H9 (cell line): ENCODE measurements around the gene PNMA1. TPM values are rescaled to one million over a fixed set of nuclear protein-coding genes. Genes with fewer than 3 reads are reported as not detected.

ENCODE experiments used
- DNase-seq: peaks from one replicate; pipeline ENCODE4 v3.0.0-alpha.2; 2017
- H2AFZ ChIP-seq: one replicate; pipeline ENCODE4 v1.6.1; 2013; ENCODE audit warnings: mild to moderate bottlenecking, low read length, control low read depth, moderate library complexity
- H2AK5ac ChIP-seq: 2 replicates; pipeline ENCODE4 v1.6.1; 2013; ENCODE audit warnings: low read length, control low read depth, mixed read lengths; ENCODE audit not compliant: insufficient read length
- H2BK120ac ChIP-seq: one replicate; pipeline ENCODE4 v1.6.1; 2013; ENCODE audit warnings: low read depth, mild to moderate bottlenecking, low read length, control low read depth, inconsistent platforms; ENCODE audit not compliant: poor library complexity, severe bottlenecking
- H2BK12ac ChIP-seq: 2 replicates; pipeline ENCODE4 v1.6.1; 2013; ENCODE audit warnings: low read length, control low read depth, mixed read lengths, low read depth; ENCODE audit not compliant: insufficient read length
- H2BK15ac ChIP-seq: 2 replicates; pipeline ENCODE4 v1.6.1; 2013; ENCODE audit warnings: low read depth, low read length, control low read depth
- H2BK20ac ChIP-seq: one replicate; pipeline ENCODE4 v1.6.1; 2013; ENCODE audit warnings: low read depth, mild to moderate bottlenecking, low read length, control low read depth, inconsistent platforms; ENCODE audit not compliant: poor library complexity, severe bottlenecking
- H2BK5ac ChIP-seq: 2 replicates; pipeline ENCODE4 v1.6.1; 2013; ENCODE audit warnings: low read length, control low read depth, mixed read lengths; ENCODE audit not compliant: insufficient read length
- H3K14ac ChIP-seq: 2 replicates; pipeline ENCODE4 v1.6.1; 2013; ENCODE audit warnings: low read length, control low read depth; ENCODE audit not compliant: insufficient read depth
- H3K18ac ChIP-seq: 2 replicates; pipeline ENCODE4 v1.6.1; 2013; ENCODE audit warnings: low read depth, mild to moderate bottlenecking, mixed read lengths, low read length, control low read depth; ENCODE audit not compliant: insufficient read length
- H3K23ac ChIP-seq: 2 replicates; pipeline ENCODE4 v1.6.1; 2013; ENCODE audit warnings: low read length, control low read depth, mixed read lengths, low read depth; ENCODE audit not compliant: insufficient read length
- H3K23me2 ChIP-seq: 2 replicates; pipeline ENCODE4 v1.6.1; 2013; ENCODE audit warnings: low read depth, mild to moderate bottlenecking, mixed read lengths, low read length, control low read depth; ENCODE audit not compliant: insufficient read length, poor library complexity, severe bottlenecking
- H3K27ac ChIP-seq: 2 replicates; pipeline ENCODE4 v1.5.1; 2013; ENCODE audit warnings: low read length, control low read depth, mixed read lengths, low read depth; ENCODE audit not compliant: insufficient read length
- H3K27me3 ChIP-seq: 2 replicates; pipeline ENCODE4 v1.6.1; 2013; ENCODE audit warnings: low read length, control low read depth, inconsistent platforms; ENCODE audit not compliant: insufficient read depth
- H3K4ac ChIP-seq: 2 replicates; pipeline ENCODE4 v1.6.1; 2013; ENCODE audit warnings: low read depth, mild to moderate bottlenecking, control low read depth, inconsistent platforms, low read length, moderate library complexity
- H3K4me1 ChIP-seq: 2 replicates; pipeline ENCODE4 v1.6.1; 2013; ENCODE audit warnings: low read length, control low read depth, inconsistent platforms; ENCODE audit not compliant: insufficient read depth
- H3K4me2 ChIP-seq: 2 replicates; pipeline ENCODE4 v1.6.1; 2013; ENCODE audit warnings: low read length, control low read depth, mixed read lengths; ENCODE audit not compliant: insufficient read length, insufficient read depth
- H3K56ac ChIP-seq: 2 replicates; pipeline ENCODE4 v1.6.1; 2013; ENCODE audit warnings: low read depth, mild to moderate bottlenecking, mixed read lengths, low read length, control low read depth; ENCODE audit not compliant: insufficient read length
- H3K79me1 ChIP-seq: 2 replicates; pipeline ENCODE4 v1.6.1; 2013; ENCODE audit warnings: low read depth, mild to moderate bottlenecking, moderate library complexity, low read length, control low read depth, inconsistent platforms; ENCODE audit not compliant: insufficient read depth, poor library complexity, severe bottlenecking
- H3K79me2 ChIP-seq: 2 replicates; pipeline ENCODE4 v1.6.1; 2013; ENCODE audit warnings: low read length, control low read depth, inconsistent platforms; ENCODE audit not compliant: insufficient read depth
- H3K9ac ChIP-seq: 2 replicates; pipeline ENCODE4 v1.6.1; 2013; ENCODE audit warnings: low read length, control low read depth, mixed read lengths; ENCODE audit not compliant: insufficient read length; ENCODE audit errors: extremely low read depth
- H3K9me3 ChIP-seq: one replicate; pipeline ENCODE4 v1.6.1; 2013; ENCODE audit warnings: low read depth, low read length, inconsistent platforms; ENCODE audit not compliant: control insufficient read depth
- H3T11ph ChIP-seq: one replicate; pipeline ENCODE4 v1.6.1; 2013; ENCODE audit warnings: mild to moderate bottlenecking, low read length, control low read depth, inconsistent platforms
- H4K20me1 ChIP-seq: one replicate; pipeline ENCODE4 v1.6.1; 2013; ENCODE audit not compliant: control insufficient read depth, insufficient read length, insufficient read depth
- H4K5ac ChIP-seq: 2 replicates; pipeline ENCODE4 v1.6.1; 2013; ENCODE audit warnings: low read depth, mild to moderate bottlenecking, mixed read lengths, low read length, control low read depth; ENCODE audit not compliant: insufficient read length
- H4K8ac ChIP-seq: replicated peaks from 2 replicates; pipeline ENCODE4 v1.6.1; 2013; ENCODE audit warnings: low read length, control low read depth, mixed read lengths, low read depth; ENCODE audit not compliant: insufficient read length
- H4K91ac ChIP-seq: 2 replicates; pipeline ENCODE4 v1.6.1; 2013; ENCODE audit warnings: low read depth, mild to moderate bottlenecking, moderate library complexity, mixed read lengths, low read length, control low read depth; ENCODE audit not compliant: insufficient read length
- H3K27ac Mint-ChIP-seq, 3 experiments: 2 replicates in 2 of 3; 3 replicates in 1 of 3; pipeline ENCODE4 v1.8.0; 2020 to 2021; ENCODE audit warnings: mixed read lengths in 3 of 3, mild to moderate bottlenecking in 1 of 3, moderate library complexity in 1 of 3
- H3K27me3 Mint-ChIP-seq: 2 replicates; pipeline ENCODE4 v1.8.0; 2021; ENCODE audit warnings: low read depth, mild to moderate bottlenecking, moderate library complexity, mixed read lengths
- H3K36me3 Mint-ChIP-seq, 3 experiments: 2 replicates in 2 of 3; 3 replicates in 1 of 3; pipeline ENCODE4 v1.8.0; 2020 to 2021; ENCODE audit warnings: low read depth in 3 of 3, mixed read lengths in 3 of 3; ENCODE audit not compliant: insufficient read depth in 1 of 3
- H3K4me1 Mint-ChIP-seq, 2 experiments: 2 replicates each; pipeline ENCODE4 v1.8.0; 2020; ENCODE audit warnings: mixed read lengths in 2 of 2
- H3K4me3 Mint-ChIP-seq, 2 experiments: 2 replicates in 1 of 2; 3 replicates in 1 of 2; pipeline ENCODE4 v1.8.0; 2020 to 2021; ENCODE audit warnings: mild to moderate bottlenecking in 2 of 2, mixed read lengths in 2 of 2, moderate library complexity in 1 of 2
- H3K9me3 Mint-ChIP-seq, 2 experiments: 2 replicates in 1 of 2; 3 replicates in 1 of 2; pipeline ENCODE4 v1.8.0; 2020; ENCODE audit warnings: mild to moderate bottlenecking in 2 of 2, mixed read lengths in 2 of 2, moderate library complexity in 1 of 2
- WGBS: extraction: QIAGEN DNeasy Blood & Tissue Kit; methylation state at CpG from one replicate; pipeline ENCODE4 v1.1.7; 2013; ENCODE audit warnings: missing lambda C conversion rate, low lambda C conversion rate, mixed read lengths; ENCODE audit not compliant: insufficient read length; ENCODE audit errors: extremely low coverage; 5-methylcytosine and 5-hydroxymethylcytosine counted together
- total RNA-seq: library from RNA; stranded (reverse); gene quantifications from 2 replicates; pipeline ENCODE4 v1.2.1, GENCODE V29; 2021
- TF ChIP-seq, protein P1 (sequence below): fragments of 200-600 bp; sonication (generic); conservative IDR thresholded peaks from 3 replicates; pipeline ENCODE4 v1.8.0; 2021; ENCODE audit warnings: antibody characterized with exemption, mild to moderate bottlenecking

PNMA1 gene
- total RNA-seq, 1 experiment from 2014 or later: 56.1 TPM

DNA sequence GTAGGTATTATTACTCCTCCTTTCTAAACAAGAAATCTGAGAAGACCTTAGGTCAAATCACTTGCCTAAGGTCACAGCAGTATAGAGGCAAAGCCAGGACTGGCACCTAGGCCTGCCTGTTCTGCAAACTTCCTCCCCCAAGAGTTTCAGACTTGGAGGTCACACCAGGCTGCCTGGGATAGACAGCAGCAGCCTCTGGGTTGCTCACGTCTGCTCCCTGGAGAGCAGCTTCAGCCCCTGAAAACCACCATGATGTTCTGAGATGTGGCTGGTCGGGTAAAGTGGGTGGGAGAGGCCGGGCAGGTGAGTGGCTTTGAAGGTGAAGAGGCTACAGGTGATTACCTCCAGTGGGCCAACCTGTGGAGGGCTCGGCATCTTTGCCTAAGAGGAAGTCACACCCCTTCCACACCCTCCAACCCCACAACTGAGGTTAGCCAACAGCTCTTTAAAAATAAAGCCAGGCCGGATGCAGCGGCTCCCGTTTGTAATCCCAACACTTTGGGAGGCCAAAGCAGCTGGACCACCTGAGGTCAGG is 37.0 kb upstream of the PNMA1 start:
- Histone ChIP-seq H3K23me2 (no peaks in the 10 kb centered on the region), H3K23ac (no peak overlapping the region), H2AFZ (no peak overlapping the region), H4K20me1 (peaks cover 2% of the 10 kb centered on the region), H3K4me2 (no peak overlapping the region), H2BK5ac (no peak overlapping the region), H2BK15ac (no peak overlapping the region), H3K9ac (no peak overlapping the region), H3K79me2 (peaks cover 4% of the 10 kb centered on the region; the same call in 1 of the 2 replicates), H4K91ac (no peak overlapping the region), H2AK5ac (no peak overlapping the region), H2BK12ac (no peak overlapping the region), H3K4me1 (peaks cover 6% of the 10 kb centered on the region; the same call in 1 of the 2 replicates), H3K27ac (no peak overlapping the region), H2BK120ac (no peak overlapping the region), H4K8ac (no peak overlapping the region), H3K56ac (no peak overlapping the region), H3K18ac (no peak overlapping the region), H3K14ac (no peak overlapping the region), H3K9me3 (no peaks in the 10 kb centered on the region), H3K27me3 (no peaks in the 10 kb centered on the region), H3K79me1 (no peaks in the 10 kb centered on the region), H4K5ac (no peak overlapping the region), H3K4ac (no peak overlapping the region), H2BK20ac (no peak overlapping the region), H3T11ph (no peak overlapping the region)
- Mint-ChIP-seq H3K4me1 (peaks cover 43 to 55% of the 10 kb centered on the region in 2 experiments), H3K27ac (no peak overlapping the region), H3K9me3 (no peaks in the 10 kb centered on the region; a peak in 1 of 5 replicates), H3K4me3 (no peak overlapping the region), H3K36me3 (no peaks in the 10 kb centered on the region), H3K27me3 (no peaks in the 10 kb centered on the region)
- peak; percentile 20 for DNase-seq
- WGBS: no CpG with 5 or more reads among the region's 7 CpGs
- TF ChIP-seq, protein P1, sequence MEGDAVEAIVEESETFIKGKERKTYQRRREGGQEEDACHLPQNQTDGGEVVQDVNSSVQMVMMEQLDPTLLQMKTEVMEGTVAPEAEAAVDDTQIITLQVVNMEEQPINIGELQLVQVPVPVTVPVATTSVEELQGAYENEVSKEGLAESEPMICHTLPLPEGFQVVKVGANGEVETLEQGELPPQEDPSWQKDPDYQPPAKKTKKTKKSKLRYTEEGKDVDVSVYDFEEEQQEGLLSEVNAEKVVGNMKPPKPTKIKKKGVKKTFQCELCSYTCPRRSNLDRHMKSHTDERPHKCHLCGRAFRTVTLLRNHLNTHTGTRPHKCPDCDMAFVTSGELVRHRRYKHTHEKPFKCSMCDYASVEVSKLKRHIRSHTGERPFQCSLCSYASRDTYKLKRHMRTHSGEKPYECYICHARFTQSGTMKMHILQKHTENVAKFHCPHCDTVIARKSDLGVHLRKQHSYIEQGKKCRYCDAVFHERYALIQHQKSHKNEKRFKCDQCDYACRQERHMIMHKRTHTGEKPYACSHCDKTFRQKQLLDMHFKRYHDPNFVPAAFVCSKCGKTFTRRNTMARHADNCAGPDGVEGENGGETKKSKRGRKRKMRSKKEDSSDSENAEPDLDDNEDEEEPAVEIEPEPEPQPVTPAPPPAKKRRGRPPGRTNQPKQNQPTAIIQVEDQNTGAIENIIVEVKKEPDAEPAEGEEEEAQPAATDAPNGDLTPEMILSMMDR: no peak
